LHCN-M2 (cell line): ENCODE results near the gene FZD10. TPM values are rescaled to one million over a fixed set of nuclear protein-coding genes. Genes with fewer than 3 reads are reported as not detected.

ENCODE experiments used
- DNase-seq: peaks from one replicate; pipeline ENCODE4 v3.0.0-alpha.2; 2012; ENCODE audit warnings: low read depth
- total RNA-seq: library from RNA; depleted of rRNA; stranded (reverse); fragments of >200 nt; gene quantifications from 2 replicates; pipeline ENCODE4 v1.2.3, GENCODE V29; 2014

The FZD10 gene
- total RNA-seq, 1 experiment from 2014 or later: not detected

GRCh38 chr12:130131801-130132200 lies 30.5 kb upstream of the FZD10 start:
- DNase-seq: no peak

- DNase-seq: no peak
Observed at GRCh38 chr12:130132831-130133511, 29.3 kb upstream of the FZD10 start.

- DNase-seq: no peak
Observed at GRCh38 chr12:130133851-130134562, 28.3 kb upstream of the FZD10 start.

- DNase-seq: no peak
Observed at GRCh38 chr12:130134563-130134915, 27.7 kb upstream of the FZD10 start.

- DNase-seq: no peak
Observed at GRCh38 chr12:130136509-130137039, 25.7 kb upstream of the FZD10 start.

- DNase-seq: no peak
Observed at GRCh38 chr12:130137040-130138018, 24.9 kb upstream of the FZD10 start.

GRCh38 chr12:130138478-130138877 lies 23.8 kb upstream of the FZD10 start:
- DNase-seq: no peak

GRCh38 chr12:130139567-130140421 lies 22.5 kb upstream of the FZD10 start:
- DNase-seq: no peak

GRCh38 chr12:130141105-130141504 lies 21.2 kb upstream of the FZD10 start:
- no peak for DNase-seq

GRCh38 chr12:130141901-130142683 lies 20.2 kb upstream of the FZD10 start:
- no peak for DNase-seq

- DNase-seq: no peak
Observed at GRCh38 chr12:130142736-130143135, 19.5 kb upstream of the FZD10 start.

- no peak for DNase-seq
Observed at GRCh38 chr12:130143136-130143535, 19.1 kb upstream of the FZD10 start.

GRCh38 chr12:130144256-130144655 lies 18.0 kb upstream of the FZD10 start:
- no peak for DNase-seq

GRCh38 chr12:130145731-130146130 lies 16.5 kb upstream of the FZD10 start:
- no peak for DNase-seq

- DNase-seq: no peak
Observed at GRCh38 chr12:130146176-130146931, 15.9 kb upstream of the FZD10 start.

- DNase-seq: no peak
Observed at GRCh38 chr12:130147875-130148596, 14.2 kb upstream of the FZD10 start.

GRCh38 chr12:130151846-130152245 lies 10.4 kb upstream of the FZD10 start:
- DNase-seq: no peak

GRCh38 chr12:130152386-130152785 lies 9.9 kb upstream of the FZD10 start:
- no peak for DNase-seq

GRCh38 chr12:130153803-130154202 lies 8.5 kb upstream of the FZD10 start:
- DNase-seq: no peak
